ENCODE measurements around the gene PRELID3B.

The PRELID3B gene

DNA sequence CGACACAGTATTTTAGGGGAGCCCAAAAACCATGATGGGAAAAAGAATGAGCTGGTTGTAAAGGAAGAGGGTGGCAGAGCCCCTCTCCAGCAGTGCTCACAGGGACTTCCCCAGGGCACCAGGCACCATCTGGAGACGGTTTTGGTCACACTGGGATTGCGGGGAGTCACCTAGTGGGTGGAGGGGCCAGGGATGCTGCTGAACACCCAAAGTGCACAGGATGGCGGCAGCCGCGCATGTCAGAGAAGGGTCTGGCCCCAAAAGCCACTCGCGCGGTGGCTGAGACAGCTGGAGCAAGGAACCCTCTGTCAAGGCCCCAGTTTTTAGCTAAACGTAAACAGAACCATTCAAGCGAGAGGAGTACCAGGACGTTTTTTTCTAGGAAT is 46.4 kb downstream of the PRELID3B start:
- DNase-seq (ENCODE audit: low read depth in 2 of 2, low spot score in 1 of 2), result no peak

GRCh38 chr20:58995461-58996225 is 46.9 kb downstream of the PRELID3B start:
- DNase-seq (ENCODE audit: low read depth in 2 of 2, low spot score in 1 of 2), result no peak

GRCh38 chr20:58994390-58995159 is 48.0 kb downstream of the PRELID3B start:
- no peak for DNase-seq (ENCODE audit: low read depth in 2 of 2, low spot score in 1 of 2)

GRCh38 chr20:58993332-58994248 is 49.0 kb downstream of the PRELID3B start:
- DNase-seq (ENCODE audit: low read depth in 2 of 2, low spot score in 1 of 2), result no peak

DNA sequence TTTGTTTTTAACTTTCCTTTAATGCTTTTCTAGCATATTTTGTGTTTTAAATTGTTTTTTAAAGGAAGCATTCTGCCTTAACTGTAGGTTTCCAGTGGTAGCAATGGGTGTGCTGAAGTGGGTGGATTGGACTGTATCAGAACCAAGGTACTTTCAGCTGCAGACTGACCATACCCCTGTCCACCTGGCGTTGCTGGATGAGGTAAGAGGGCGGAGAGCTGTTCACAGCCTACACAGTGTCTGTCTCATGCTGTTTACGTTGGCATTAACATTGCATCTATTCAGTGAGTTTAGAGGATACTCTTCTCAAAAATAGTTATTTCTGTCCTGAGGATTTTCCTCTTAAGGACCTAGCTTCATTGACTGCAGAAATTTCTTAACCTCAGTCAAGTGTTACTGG is 49.7 kb downstream of the PRELID3B start:
- no peak for DNase-seq (ENCODE audit: low read depth in 2 of 2, low spot score in 1 of 2)

- no peak for DNase-seq (ENCODE audit: low read depth in 2 of 2, low spot score in 1 of 2)
These were observed 50.9 kb downstream of the PRELID3B start for GRCh38 chr20:58991715-58992114.

DNA sequence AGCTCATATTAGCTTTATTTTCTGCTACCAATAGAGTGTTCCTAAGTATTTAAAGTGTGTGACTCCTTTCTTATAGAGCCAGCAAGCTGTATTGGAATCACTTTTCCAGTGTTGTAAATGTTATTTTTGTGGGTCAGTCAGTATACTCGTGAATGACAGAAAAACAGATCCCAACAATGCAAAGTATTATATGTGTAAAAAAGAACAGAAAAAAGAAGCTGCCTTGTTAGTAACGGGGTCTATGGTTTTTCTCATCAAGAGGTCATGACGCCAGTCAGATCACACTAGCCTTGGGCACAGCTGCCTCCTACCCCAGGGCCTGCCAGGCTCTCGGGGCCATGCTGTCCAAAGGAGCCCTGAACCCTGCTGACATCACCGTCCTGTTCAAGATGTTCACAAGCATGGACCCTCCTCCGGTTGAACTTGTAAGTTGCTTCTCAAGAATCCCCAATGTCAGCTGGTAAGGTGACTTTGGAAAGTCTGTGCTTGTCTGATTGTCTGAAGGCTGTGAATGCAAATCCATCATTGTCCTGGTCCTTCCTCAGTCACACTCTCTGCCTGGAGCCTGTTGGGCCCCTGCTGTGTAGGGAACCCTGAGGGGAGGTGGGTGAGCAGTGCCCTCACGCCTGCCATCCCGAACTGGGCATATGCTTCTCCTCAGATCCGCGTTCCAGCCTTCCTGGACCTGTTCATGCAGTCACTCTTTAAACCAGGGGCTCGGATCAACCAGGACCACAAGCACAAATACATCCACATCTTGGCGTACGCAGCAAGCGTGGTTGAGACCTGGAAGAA is 51.7 kb downstream of the PRELID3B start:
- DNase-seq (ENCODE audit: low read depth in 2 of 2, low spot score in 1 of 2), result no peak

DNA sequence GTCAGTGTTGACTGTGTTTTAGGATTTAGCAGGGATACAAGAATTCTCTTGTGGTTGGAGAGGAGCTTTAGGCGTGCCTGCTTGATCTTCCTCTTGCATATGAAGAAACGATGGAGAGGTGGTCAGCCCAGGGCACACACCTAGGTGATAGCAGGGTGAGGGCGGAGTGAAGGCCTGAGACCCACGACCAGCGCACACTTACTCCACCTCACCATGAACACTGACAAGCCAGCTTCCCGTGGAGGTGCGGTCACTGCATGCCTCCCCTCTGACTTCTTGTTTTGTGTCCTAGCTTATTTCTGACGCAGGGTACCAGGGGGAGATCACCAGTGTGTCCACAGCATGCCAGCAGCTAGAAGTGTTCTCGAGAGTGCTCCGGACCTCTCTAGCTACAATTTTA is 53.4 kb downstream of the PRELID3B start:
- no peak for DNase-seq (ENCODE audit: low read depth in 2 of 2, low spot score in 1 of 2)

DNA sequence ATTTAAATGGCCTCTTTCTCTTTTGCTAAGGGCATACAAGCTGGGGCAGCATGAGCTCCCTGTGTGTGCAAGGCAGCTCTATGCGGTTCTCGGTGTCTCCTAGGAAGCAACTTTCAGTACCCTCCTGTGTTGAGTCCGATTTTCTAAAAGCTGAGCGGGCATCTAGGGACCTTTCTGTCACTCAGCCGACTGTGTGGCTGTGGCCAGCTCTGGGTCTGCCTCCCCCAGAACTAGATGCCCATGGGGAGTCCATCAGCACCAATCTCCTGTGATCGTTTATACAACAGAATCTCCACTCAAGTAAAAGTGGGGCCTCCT is 54.1 kb downstream of the PRELID3B start:
- DNase-seq (ENCODE audit: low read depth in 2 of 2, low spot score in 1 of 2), result no peak

GRCh38 chr20:58987790-58988564 is 54.6 kb downstream of the PRELID3B start:
- no peak for DNase-seq (ENCODE audit: low read depth in 2 of 2, low spot score in 1 of 2)

GRCh38 chr20:58986968-58987517 is 55.5 kb downstream of the PRELID3B start:
- DNase-seq (ENCODE audit: low read depth in 2 of 2, low spot score in 1 of 2), result no peak

DNA sequence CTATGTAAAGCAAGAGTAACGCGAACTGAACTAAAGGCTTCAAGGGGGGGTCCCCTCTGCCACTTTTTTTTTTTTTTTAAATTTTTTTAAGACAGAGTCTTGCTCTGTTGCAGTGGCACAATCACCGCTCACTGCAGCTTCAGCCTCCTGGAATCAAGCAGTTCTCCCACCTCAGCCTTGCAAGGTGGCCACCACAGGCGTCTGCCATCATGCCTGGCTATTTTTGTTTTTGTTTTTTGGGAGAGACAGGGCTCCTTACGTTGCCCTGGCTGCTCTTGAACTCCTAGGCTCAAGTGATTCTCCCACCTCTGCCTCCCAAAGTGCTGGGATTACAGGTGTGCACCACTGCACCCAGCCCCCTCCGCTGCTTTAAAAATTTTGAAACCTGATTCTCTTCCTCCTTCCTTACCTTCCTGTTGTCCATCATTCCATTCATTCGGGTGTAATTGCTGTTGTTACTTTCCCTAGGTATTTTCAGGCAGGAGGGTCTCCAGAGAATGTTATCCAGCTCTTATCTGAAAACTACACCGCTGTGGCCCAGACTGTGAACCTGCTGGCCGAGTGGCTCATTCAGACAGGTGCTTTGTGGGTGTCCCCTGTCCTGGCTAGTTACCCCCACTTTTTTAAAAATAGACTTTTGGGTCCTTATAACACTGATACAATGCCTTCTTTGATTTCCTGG is 56.2 kb downstream of the PRELID3B start:
- DNase-seq (ENCODE audit: low read depth in 2 of 2, low spot score in 1 of 2), result no peak

- DNase-seq (ENCODE audit: low read depth in 2 of 2, low spot score in 1 of 2), result no peak
These were observed 56.9 kb downstream of the PRELID3B start for GRCh38 chr20:58985656-58986055.

GRCh38 chr20:58984691-58985090 is 57.9 kb downstream of the PRELID3B start:
- DNase-seq (ENCODE audit: low read depth in 2 of 2, low spot score in 1 of 2), result no peak

Measured in stimulated activated CD8-positive, alpha-beta memory T cell treated with anti-CD3 and anti-CD28 coated beads, Interleukin-4, amount 100 ng/mL, for 4 hours (primary cell).